Testis (tissue), 2 donors: ENCODE measurements around the gene MAPK9.

ENCODE experiments used
- POLR2A ChIP-seq: fragments of 450-650 bp; IDR thresholded peaks from one replicate; pipeline ENCODE4 v1.6.1; 2017; ENCODE audit warnings: antibody characterized with exemption, mild to moderate bottlenecking, moderate library complexity
- TF ChIP-seq, protein P1 (sequence below), 3 experiments: fragments of 450-650 bp in 2 of 3; fragments of 200-600 bp in 1 of 3; sonication (generic) in 1 of 3; IDR thresholded peaks; one replicate each; pipeline ENCODE4 v1.5.1; 2016 to 2019; ENCODE audit warnings: antibody characterized with exemption in 3 of 3, mild to moderate bottlenecking in 2 of 3, moderate library complexity in 1 of 3

DNA sequence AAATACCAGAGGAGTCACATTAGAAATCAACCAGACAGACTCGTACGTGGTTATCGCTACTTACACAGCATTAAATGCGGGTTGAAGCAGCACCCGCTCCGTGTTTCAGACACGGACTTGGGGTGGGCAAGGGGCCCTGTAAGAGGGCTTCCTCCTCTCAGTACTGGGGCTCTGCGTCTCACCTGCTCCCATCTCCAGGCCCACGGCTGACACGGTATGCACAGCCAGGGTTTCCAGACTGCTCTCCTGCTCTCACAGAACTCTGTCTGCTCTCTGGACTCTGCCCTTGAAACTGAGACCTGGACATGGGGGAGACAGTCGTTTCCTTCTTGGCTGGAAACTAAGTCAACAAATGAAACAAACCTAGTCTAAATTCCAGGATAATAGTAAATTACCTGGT, 58.2 kb downstream of the MAPK9 start:
- no peak for TF ChIP-seq POLR2A
- TF ChIP-seq, protein P1, sequence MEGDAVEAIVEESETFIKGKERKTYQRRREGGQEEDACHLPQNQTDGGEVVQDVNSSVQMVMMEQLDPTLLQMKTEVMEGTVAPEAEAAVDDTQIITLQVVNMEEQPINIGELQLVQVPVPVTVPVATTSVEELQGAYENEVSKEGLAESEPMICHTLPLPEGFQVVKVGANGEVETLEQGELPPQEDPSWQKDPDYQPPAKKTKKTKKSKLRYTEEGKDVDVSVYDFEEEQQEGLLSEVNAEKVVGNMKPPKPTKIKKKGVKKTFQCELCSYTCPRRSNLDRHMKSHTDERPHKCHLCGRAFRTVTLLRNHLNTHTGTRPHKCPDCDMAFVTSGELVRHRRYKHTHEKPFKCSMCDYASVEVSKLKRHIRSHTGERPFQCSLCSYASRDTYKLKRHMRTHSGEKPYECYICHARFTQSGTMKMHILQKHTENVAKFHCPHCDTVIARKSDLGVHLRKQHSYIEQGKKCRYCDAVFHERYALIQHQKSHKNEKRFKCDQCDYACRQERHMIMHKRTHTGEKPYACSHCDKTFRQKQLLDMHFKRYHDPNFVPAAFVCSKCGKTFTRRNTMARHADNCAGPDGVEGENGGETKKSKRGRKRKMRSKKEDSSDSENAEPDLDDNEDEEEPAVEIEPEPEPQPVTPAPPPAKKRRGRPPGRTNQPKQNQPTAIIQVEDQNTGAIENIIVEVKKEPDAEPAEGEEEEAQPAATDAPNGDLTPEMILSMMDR (IDR thresholded peaks at IDR 0.05), result no peak
